A673 (cell line): Measurements from ENCODE around the gene STK17A. TPM values are rescaled to one million over a fixed set of nuclear protein-coding genes. Genes with fewer than 3 reads are reported as not detected.
"Not testable (repeated sequence)": the region's sequence is repeated elsewhere in the genome, so short reads cannot be mapped to it uniquely, and the experiment has no call there.

Source experiments
- BruUV-seq: library from RNA; stranded (reverse); fragments of 400-500 nt; replicated peaks from 2 replicates; lab custom pipeline; 2021; lab: Mats Ljungman, UMichigan
- CTCF ChIA-PET: fragments of 300-600 bp; sonication (Branson Sonifier 250); formaldehyde crosslinking; loops from one replicate; lab custom pipeline; 2022; ENCODE audit warnings: antibody characterized with exemption; lab: Charles Lee
- POLR2A ChIA-PET: fragments of 300-600 bp; sonication (Branson Sonifier 250); formaldehyde crosslinking; loops from one replicate; lab custom pipeline; 2022; ENCODE audit warnings: antibody characterized with exemption; ENCODE audit not compliant: low non-redundant PET; lab: Charles Lee
- DNase-seq: peaks from one replicate; pipeline ENCODE4 v3.0.0-alpha.2; 2015; ENCODE audit warnings: low spot score
- H3K27ac ChIP-seq: fragments of 200-600 bp; sonication (generic); 2 replicates; pipeline ENCODE4 v1.5.1; 2016; ENCODE audit warnings: mixed run types, low read depth, mild to moderate bottlenecking, mixed read lengths, antibody characterized with exemption, low read length; ENCODE audit not compliant: poor library complexity, severe bottlenecking
- H3K27me3 ChIP-seq: fragments of 200-600 bp; sonication (generic); replicated peaks from 2 replicates; pipeline ENCODE4 v1.6.1; 2017; ENCODE audit warnings: mixed run types, low read depth, mild to moderate bottlenecking, mixed read lengths, antibody characterized with exemption, low read length; ENCODE audit not compliant: insufficient read depth, poor library complexity
- H3K36me3 ChIP-seq: fragments of 200-600 bp; sonication (generic); 2 replicates; pipeline ENCODE4 v1.6.1; 2016; ENCODE audit warnings: mixed run types, mild to moderate bottlenecking, mixed read lengths, antibody characterized with exemption, low read length; ENCODE audit not compliant: insufficient read depth, poor library complexity, severe bottlenecking
- H3K4me1 ChIP-seq: fragments of 200-600 bp; sonication (generic); 2 replicates; pipeline ENCODE4 v1.6.1; 2017; ENCODE audit warnings: mixed run types, mild to moderate bottlenecking, mixed read lengths, antibody characterized with exemption, low read length; ENCODE audit not compliant: insufficient read depth, poor library complexity, severe bottlenecking
- H3K4me3 ChIP-seq: fragments of 200-600 bp; sonication (generic); 2 replicates; pipeline ENCODE4 v1.5.1; 2016; ENCODE audit warnings: low read depth, mixed run types, mild to moderate bottlenecking, mixed read lengths, low read length; ENCODE audit not compliant: poor library complexity, severe bottlenecking
- H3K9me3 ChIP-seq: fragments of 200-600 bp; sonication (generic); 2 replicates; pipeline ENCODE4 v1.6.1; 2016; ENCODE audit warnings: mixed run types, low read depth, mild to moderate bottlenecking, mixed read lengths, antibody characterized with exemption, low read length; ENCODE audit not compliant: poor library complexity, severe bottlenecking
- EZH2 ChIP-seq: fragments of 200-600 bp; sonication (generic); IDR thresholded peaks from 2 replicates; pipeline ENCODE4 v1.6.1; 2017; ENCODE audit warnings: borderline replicate concordance, low read depth, mild to moderate bottlenecking, mixed read lengths, antibody characterized with exemption, low read length; ENCODE audit not compliant: poor library complexity, severe bottlenecking
- intact Hi-C: fragments of 100-400 bp; cut with micrococcal nuclease; formaldehyde crosslinking; loops from one replicate; pipeline ENCODE4 v1.10.0; 2022; ENCODE audit not compliant: unreplicated experiment
- total RNA-seq: library from RNA; stranded (reverse); gene quantifications from 2 replicates; pipeline ENCODE4 v1.2.3, GENCODE V29; 2021
- TF ChIP-seq, protein P1 (sequence below): fragments of 300-800, 200-600 bp; sonication (generic); conservative IDR thresholded peaks from 2 replicates; pipeline ENCODE4 v1.5.1; 2017; ENCODE audit warnings: low read depth, mild to moderate bottlenecking, antibody characterized with exemption, low read length, moderate library complexity, mixed read lengths

The STK17A gene
- total RNA-seq, 1 experiment from 2014 or later = 27.3 TPM

DNA sequence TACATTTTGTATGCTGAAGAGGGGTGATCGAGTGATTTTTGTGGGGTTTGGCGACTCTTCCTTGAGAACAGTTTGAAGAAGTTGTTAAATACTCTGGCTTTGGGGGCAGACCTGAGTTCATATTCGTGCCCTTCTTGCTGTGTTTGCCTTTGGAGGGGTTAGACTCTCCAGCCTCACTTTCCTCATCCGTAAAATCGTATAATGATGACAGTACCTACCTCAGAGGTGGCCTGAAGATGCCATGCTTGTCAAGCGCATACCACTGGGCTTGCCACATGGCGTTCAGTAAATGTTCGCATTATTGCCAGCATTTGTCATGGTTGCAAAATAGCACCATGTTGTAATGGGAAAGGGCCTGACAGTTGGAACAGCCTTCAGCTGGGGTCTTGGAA, 1.3 kb downstream of the STK17A start:
- TSS peak; percentile 34 for BruUV-seq
- no peaks in the 10 kb centered on the region for H3K36me3 ChIP-seq
- peak overlapping the region; percentile 89 for H3K4me3 ChIP-seq
- TF ChIP-seq, protein P1, sequence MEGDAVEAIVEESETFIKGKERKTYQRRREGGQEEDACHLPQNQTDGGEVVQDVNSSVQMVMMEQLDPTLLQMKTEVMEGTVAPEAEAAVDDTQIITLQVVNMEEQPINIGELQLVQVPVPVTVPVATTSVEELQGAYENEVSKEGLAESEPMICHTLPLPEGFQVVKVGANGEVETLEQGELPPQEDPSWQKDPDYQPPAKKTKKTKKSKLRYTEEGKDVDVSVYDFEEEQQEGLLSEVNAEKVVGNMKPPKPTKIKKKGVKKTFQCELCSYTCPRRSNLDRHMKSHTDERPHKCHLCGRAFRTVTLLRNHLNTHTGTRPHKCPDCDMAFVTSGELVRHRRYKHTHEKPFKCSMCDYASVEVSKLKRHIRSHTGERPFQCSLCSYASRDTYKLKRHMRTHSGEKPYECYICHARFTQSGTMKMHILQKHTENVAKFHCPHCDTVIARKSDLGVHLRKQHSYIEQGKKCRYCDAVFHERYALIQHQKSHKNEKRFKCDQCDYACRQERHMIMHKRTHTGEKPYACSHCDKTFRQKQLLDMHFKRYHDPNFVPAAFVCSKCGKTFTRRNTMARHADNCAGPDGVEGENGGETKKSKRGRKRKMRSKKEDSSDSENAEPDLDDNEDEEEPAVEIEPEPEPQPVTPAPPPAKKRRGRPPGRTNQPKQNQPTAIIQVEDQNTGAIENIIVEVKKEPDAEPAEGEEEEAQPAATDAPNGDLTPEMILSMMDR = no peak
- no peak for TF ChIP-seq EZH2
- POLR2A ChIA-PET = no interaction called here
- DNase-seq = peak; percentile 63
- CTCF ChIA-PET = interaction anchor here (0.6 to 2.3 kb wide), 5 partner anchors 54 to 323 kb away, joined by 3 to 14 read pairs (median 4); no protein-coding TSS in a partner anchor
- H3K9me3 ChIP-seq = no peaks in the 10 kb centered on the region
- H3K27ac ChIP-seq = peak overlapping the region; percentile 88
- H3K27me3 ChIP-seq = peaks cover 5% of the 10 kb centered on the region
- intact Hi-C loops = no loop called here
- H3K4me1 ChIP-seq = peaks cover 35% of the 10 kb centered on the region

DNA sequence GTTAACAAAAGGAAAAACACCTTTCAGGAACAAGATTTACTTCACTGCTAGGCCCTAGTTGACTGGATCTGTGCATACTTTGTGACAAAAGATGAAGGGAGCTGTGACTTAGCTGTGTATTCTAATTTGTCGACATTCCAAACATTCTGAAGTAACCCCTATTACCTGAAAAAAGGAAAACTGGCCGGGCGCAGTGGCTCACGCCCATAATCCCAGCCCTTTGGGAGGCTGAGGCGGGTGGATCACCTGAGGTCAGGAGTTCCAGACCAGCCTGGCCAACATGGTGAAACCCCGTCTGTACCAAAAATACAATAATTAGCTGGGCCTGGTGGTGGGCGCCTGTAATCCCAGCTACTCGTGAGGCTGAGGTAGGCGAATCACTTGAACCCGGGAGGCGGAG, 1.8 kb downstream of the STK17A start:
- H3K9me3 ChIP-seq, BruUV-seq, DNase-seq, H3K27ac ChIP-seq, intact Hi-C loops, H3K27me3 ChIP-seq, H3K36me3 ChIP-seq, POLR2A ChIA-PET: not testable (repeated sequence)
- CTCF ChIA-PET = interaction anchor here (0.6 to 1.6 kb wide), 3 partner anchors 54 to 244 kb away, joined by 3 to 8 read pairs (median 4); no protein-coding TSS in a partner anchor
- Histone ChIP-seq H3K4me1 (peaks cover 35% of the 10 kb centered on the region), H3K4me3 (peak overlapping the region; percentile 89)

DNA sequence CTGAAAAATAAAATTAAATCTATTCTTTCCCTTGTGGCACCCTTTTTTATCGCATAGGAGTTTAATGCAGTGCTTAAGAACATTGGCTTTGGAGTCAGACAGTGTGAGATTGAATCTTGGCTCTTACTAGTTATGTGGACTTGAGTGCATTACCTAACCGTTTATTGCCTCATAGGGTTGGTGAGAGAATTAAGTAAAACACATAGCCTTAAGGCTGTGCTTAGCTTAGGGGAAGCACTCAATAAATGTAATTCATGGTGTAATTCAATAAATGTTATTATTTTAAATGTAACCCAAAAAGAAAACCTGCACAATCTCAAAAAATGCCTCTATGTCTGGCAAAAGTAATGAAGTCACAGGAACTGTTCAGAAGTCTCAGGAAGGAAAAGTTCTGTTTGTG, 2.7 kb downstream of the STK17A start:
- Histone ChIP-seq H3K9me3 (no peaks in the 10 kb centered on the region), H3K27ac (no peak overlapping the region), H3K27me3 (peaks cover 5% of the 10 kb centered on the region), H3K36me3 (no peaks in the 10 kb centered on the region), H3K4me1 (peaks cover 35% of the 10 kb centered on the region), H3K4me3 (peak overlapping the region; percentile 9)
- ChIA-PET POLR2A (no interaction called here), CTCF (interaction anchor here (1.6 kb wide), 1 partner anchor 114 kb away, joined by 4 read pairs; no protein-coding TSS in a partner anchor)
- BruUV-seq = no TSS peak
- intact Hi-C loops = no loop called here
- no peak for TF ChIP-seq EZH2
- TF ChIP-seq, protein P1 = no peak
- DNase-seq = peak; percentile 41
